KMS-11 (cell line): ENCODE measurements around the gene SSBP2.

Experiments used
- H2AFZ ChIP-seq: fragments of 200-600 bp; sonication (generic); 2 replicates; pipeline ENCODE4 v1.6.1; 2016; ENCODE audit warnings: antibody characterized with exemption, mixed run types, low read depth
- H3K27ac ChIP-seq: fragments of 200-600 bp; sonication (generic); 2 replicates; pipeline ENCODE4 v1.6.1; 2016; ENCODE audit warnings: mild to moderate bottlenecking, mixed run types
- H3K27me3 ChIP-seq: fragments of 200-600 bp; sonication (generic); 2 replicates; pipeline ENCODE4 v1.6.1; 2017; ENCODE audit warnings: mild to moderate bottlenecking, low read depth, mixed run types, moderate library complexity; ENCODE audit not compliant: insufficient read depth
- H3K36me3 ChIP-seq: fragments of 200-600 bp; sonication (generic); 2 replicates; pipeline ENCODE4 v1.6.1; 2017; ENCODE audit warnings: mild to moderate bottlenecking, mixed run types; ENCODE audit not compliant: insufficient read depth
- H3K4me1 ChIP-seq: fragments of 200-600 bp; sonication (generic); 2 replicates; pipeline ENCODE4 v1.6.1; 2016; ENCODE audit warnings: mild to moderate bottlenecking, low read depth, mixed run types; ENCODE audit not compliant: poor library complexity, severe bottlenecking
- H3K4me2 ChIP-seq: fragments of 200-600 bp; sonication (generic); 2 replicates; pipeline ENCODE4 v1.7.0; 2016; ENCODE audit warnings: mild to moderate bottlenecking, mixed run types
- H3K4me3 ChIP-seq: fragments of 200-600 bp; sonication (generic); IDR thresholded peaks from 2 replicates; pipeline ENCODE4 v1.6.1; 2017; ENCODE audit warnings: low read depth, low read length, mixed read lengths; ENCODE audit not compliant: insufficient read depth
- H3K79me2 ChIP-seq: fragments of 200-600 bp; sonication (generic); 2 replicates; pipeline ENCODE4 v1.6.1; 2016; ENCODE audit warnings: low read depth, mixed run types; ENCODE audit not compliant: insufficient read depth
- H3K9ac ChIP-seq: fragments of 200-600 bp; sonication (generic); 2 replicates; pipeline ENCODE4 v1.6.1; 2016; ENCODE audit warnings: mild to moderate bottlenecking, mixed run types
- H4K20me1 ChIP-seq: fragments of 200-600 bp; sonication (generic); 2 replicates; pipeline ENCODE4 v1.6.1; 2016; ENCODE audit warnings: mild to moderate bottlenecking, mixed run types; ENCODE audit not compliant: insufficient read depth
- TF ChIP-seq, protein P1 (sequence below): fragments of 200-600 bp; sonication (generic); conservative IDR thresholded peaks from 2 replicates; pipeline ENCODE4 v1.6.1; 2017; ENCODE audit warnings: low read depth, mild to moderate bottlenecking, antibody characterized with exemption, low read length, moderate library complexity, mixed read lengths

Gene SSBP2

DNA sequence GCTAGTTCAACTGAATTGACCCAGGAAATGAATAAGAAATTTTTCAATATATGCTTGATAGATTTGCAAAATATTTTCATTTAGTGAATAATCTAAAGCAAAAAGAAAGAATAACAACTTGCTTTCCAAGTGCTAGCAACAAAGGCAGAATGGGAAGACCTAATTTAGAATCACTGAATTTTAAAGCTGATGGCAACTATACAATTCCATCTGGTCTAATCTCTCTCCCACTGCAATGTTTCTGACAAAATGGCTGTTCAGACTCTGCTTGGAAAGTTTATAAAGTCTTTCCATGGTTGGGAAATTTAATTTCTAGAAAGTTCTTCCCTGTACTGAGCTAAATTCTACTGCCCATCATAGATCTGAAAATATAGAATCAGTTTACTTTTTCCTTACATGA is 281.2 kb downstream of the SSBP2 start:
- Histone ChIP-seq H3K79me2 (no peaks in the 10 kb centered on the region), H3K4me1 (no peaks in the 10 kb centered on the region)
- TF ChIP-seq, protein P1, sequence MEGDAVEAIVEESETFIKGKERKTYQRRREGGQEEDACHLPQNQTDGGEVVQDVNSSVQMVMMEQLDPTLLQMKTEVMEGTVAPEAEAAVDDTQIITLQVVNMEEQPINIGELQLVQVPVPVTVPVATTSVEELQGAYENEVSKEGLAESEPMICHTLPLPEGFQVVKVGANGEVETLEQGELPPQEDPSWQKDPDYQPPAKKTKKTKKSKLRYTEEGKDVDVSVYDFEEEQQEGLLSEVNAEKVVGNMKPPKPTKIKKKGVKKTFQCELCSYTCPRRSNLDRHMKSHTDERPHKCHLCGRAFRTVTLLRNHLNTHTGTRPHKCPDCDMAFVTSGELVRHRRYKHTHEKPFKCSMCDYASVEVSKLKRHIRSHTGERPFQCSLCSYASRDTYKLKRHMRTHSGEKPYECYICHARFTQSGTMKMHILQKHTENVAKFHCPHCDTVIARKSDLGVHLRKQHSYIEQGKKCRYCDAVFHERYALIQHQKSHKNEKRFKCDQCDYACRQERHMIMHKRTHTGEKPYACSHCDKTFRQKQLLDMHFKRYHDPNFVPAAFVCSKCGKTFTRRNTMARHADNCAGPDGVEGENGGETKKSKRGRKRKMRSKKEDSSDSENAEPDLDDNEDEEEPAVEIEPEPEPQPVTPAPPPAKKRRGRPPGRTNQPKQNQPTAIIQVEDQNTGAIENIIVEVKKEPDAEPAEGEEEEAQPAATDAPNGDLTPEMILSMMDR, result no peak

DNA sequence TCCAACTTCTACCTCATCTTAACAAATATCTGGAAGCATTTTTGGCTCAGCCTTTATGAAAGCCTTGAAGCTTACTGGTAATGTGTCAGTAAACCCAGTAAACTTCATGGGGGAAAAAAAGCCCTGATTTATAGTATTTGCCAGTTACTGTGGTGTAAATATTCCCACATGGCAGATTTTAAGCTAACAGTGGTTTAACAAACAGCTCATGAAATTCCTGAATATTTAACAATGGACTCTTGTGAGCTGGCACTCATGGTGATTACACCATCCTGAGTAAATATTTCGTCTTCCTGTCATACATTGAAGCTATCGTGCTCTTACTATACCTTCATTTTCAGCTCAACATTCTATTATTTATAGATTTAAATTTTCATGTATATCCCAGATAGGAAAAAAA is 300.0 kb downstream of the SSBP2 start:
- H3K4me3 ChIP-seq, result no peak overlapping the region
- H2AFZ ChIP-seq, result no peak overlapping the region
- no peaks in the 10 kb centered on the region for H3K79me2 ChIP-seq
- H3K9ac ChIP-seq, result no peak overlapping the region
- H3K4me2 ChIP-seq, result no peak overlapping the region
- 0 out of 2 replicates have a peak, but pooled peaks cover 3% of the 10 kb centered on the region for H3K36me3 ChIP-seq
- no peaks in the 10 kb centered on the region for H4K20me1 ChIP-seq
- H3K4me1 ChIP-seq, result no peaks in the 10 kb centered on the region
- H3K27me3 ChIP-seq, result no peaks in the 10 kb centered on the region
- H3K27ac ChIP-seq, result no peak overlapping the region
- TF ChIP-seq, protein P1, result no peak

More for the DNA sequence above, 281.2 kb downstream of the SSBP2 start:
- H3K27ac ChIP-seq, result no peak overlapping the region
- H3K4me2 ChIP-seq, result no peak overlapping the region
- no peak overlapping the region for H3K4me3 ChIP-seq
- H3K36me3 ChIP-seq, result 0 out of 2 replicates have a peak, but pooled peaks cover 6% of the 10 kb centered on the region
- no peak overlapping the region for H2AFZ ChIP-seq
- no peak overlapping the region for H3K9ac ChIP-seq
- no peaks in the 10 kb centered on the region for H4K20me1 ChIP-seq
- no peaks in the 10 kb centered on the region for H3K27me3 ChIP-seq

DNA sequence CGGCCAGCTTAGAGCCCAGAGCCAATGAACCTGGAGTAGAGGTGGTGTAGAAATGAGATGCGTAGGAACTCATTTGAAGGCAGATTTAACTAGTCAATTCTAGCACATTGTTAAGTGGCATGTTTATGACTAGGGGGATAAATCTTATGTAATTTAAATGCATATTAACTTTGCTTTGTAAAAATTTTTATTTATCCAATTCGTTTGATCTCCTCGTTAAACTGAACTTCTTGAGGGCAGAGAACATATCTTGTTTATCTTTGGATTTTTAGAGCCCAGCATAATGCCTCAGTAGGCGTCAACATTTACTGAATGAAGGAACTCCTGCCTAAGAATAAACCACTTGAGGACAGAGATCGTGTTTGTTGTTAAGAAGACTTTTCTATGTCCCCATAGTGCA is 315.9 kb downstream of the SSBP2 start:
- Histone ChIP-seq H4K20me1 (no peaks in the 10 kb centered on the region), H3K79me2 (no peaks in the 10 kb centered on the region), H3K36me3 (0 out of 2 replicates have a peak, but pooled peaks cover 3% of the 10 kb centered on the region), H3K27me3 (no peaks in the 10 kb centered on the region), H3K4me3 (no peak overlapping the region), H3K27ac (no peak overlapping the region), H3K4me2 (no peak overlapping the region), H3K9ac (no peak overlapping the region), H2AFZ (no peak overlapping the region), H3K4me1 (no peaks in the 10 kb centered on the region)
- TF ChIP-seq, protein P1, result no peak

DNA sequence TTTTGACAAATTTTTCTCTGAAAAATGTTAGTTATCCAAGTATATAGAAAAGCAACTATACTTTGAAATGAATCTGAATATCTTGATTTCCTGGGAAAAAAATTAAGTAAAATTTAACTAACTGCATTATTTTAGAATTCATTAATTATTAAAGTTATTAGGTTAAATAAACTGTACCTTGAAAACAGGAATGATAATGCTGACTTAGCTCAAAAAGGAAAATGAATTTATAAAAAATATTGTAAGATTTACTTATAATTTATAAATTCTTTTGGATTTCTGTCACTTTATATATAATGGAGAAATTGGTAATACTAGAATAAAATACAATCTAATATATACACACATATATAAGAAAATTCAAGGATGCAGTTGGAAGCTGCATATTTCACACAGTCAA is 320.9 kb downstream of the SSBP2 start:
- Histone ChIP-seq H3K4me1 (peaks cover 7% of the 10 kb centered on the region), H3K27me3 (no peaks in the 10 kb centered on the region), H3K9ac (no peak overlapping the region), H3K27ac (no peak overlapping the region), H4K20me1 (no peaks in the 10 kb centered on the region), H3K4me3 (no peak overlapping the region), H2AFZ (no peak overlapping the region), H3K4me2 (no peak overlapping the region), H3K36me3 (no peaks in the 10 kb centered on the region), H3K79me2 (no peaks in the 10 kb centered on the region)
- TF ChIP-seq, protein P1, result no peak
